ENCODE measurements around the gene SARS1. TPM values are rescaled to one million over a fixed set of nuclear protein-coding genes. Genes with fewer than 3 reads are reported as not detected.
A peak's percentile ranks its signal among the peaks of the same experiment; 100 is the strongest.

SARS1 gene
- polyA plus RNA-seq, 1 of the 3 experiments (the other 2 are of a cell fraction) = 98.3 TPM

DNA sequence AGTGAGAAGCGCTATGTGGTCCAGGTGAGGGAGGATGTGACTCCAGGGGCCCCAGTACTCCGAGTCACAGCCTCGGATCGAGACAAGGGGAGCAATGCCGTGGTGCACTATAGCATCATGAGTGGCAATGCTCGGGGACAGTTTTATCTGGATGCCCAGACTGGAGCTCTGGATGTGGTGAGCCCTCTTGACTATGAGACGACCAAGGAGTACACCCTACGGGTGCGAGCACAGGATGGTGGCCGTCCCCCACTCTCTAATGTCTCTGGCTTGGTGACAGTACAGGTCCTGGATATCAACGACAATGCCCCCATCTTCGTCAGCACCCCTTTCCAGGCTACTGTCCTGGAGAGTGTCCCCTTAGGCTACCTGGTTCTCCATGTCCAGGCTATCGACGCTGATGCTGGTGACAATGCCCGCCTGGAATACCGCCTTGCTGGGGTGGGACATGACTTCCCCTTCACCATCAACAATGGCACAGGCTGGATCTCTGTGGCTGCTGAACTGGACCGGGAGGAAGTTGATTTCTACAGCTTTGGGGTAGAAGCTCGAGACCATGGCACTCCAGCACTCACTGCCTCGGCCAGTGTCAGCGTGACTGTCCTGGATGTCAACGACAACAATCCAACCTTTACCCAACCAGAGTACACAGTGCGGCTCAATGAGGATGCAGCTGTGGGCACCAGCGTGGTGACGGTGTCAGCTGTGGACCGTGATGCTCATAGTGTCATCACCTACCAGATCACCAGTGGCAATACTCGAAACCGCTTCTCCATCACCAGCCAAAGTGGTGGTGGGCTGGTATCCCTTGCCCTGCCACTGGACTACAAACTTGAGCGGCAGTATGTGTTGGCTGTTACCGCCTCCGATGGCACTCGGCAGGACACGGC, 37.8 kb downstream of the SARS1 start:
- TF ChIP-seq EZH2phosphoT487 (IDR thresholded peaks at IDR 0.05; ENCODE audit: borderline replicate concordance, low read depth) (no peak), RXRA (IDR thresholded peaks at IDR 0.05; ENCODE audit: borderline replicate concordance, low read depth) (no peak), SMC3 (IDR thresholded peaks at IDR 0.05; ENCODE audit: low read depth, low read length) (no peak), RFX5 (IDR thresholded peaks at IDR 0.05; ENCODE audit: low read length) (no peak), TAF1 (IDR thresholded peaks at IDR 0.05; ENCODE audit: borderline replicate concordance, low read depth, low read length) (no peak), MXI1 (IDR thresholded peaks at IDR 0.05; ENCODE audit: low read depth, low read length) (no peak), USF1 (IDR thresholded peaks at IDR 0.05; ENCODE audit: borderline replicate concordance, low read depth) (no peak), MEF2A (IDR thresholded peaks at IDR 0.05; ENCODE audit: borderline replicate concordance, low read depth) (no peak), EP300 (IDR thresholded peaks at IDR 0.05; ENCODE audit: borderline replicate concordance in 1 of 2, low read depth in 1 of 2, low read length in 1 of 2) (no peak), MAX (IDR thresholded peaks at IDR 0.05; ENCODE audit: low read depth) (no peak), RAD21 (IDR thresholded peaks at IDR 0.05; ENCODE audit: low read length) (no peak)
- TF ChIP-seq, protein P1, sequence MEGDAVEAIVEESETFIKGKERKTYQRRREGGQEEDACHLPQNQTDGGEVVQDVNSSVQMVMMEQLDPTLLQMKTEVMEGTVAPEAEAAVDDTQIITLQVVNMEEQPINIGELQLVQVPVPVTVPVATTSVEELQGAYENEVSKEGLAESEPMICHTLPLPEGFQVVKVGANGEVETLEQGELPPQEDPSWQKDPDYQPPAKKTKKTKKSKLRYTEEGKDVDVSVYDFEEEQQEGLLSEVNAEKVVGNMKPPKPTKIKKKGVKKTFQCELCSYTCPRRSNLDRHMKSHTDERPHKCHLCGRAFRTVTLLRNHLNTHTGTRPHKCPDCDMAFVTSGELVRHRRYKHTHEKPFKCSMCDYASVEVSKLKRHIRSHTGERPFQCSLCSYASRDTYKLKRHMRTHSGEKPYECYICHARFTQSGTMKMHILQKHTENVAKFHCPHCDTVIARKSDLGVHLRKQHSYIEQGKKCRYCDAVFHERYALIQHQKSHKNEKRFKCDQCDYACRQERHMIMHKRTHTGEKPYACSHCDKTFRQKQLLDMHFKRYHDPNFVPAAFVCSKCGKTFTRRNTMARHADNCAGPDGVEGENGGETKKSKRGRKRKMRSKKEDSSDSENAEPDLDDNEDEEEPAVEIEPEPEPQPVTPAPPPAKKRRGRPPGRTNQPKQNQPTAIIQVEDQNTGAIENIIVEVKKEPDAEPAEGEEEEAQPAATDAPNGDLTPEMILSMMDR (IDR thresholded peaks at IDR 0.05) = no peak
- TF ChIP-seq, protein P2, sequence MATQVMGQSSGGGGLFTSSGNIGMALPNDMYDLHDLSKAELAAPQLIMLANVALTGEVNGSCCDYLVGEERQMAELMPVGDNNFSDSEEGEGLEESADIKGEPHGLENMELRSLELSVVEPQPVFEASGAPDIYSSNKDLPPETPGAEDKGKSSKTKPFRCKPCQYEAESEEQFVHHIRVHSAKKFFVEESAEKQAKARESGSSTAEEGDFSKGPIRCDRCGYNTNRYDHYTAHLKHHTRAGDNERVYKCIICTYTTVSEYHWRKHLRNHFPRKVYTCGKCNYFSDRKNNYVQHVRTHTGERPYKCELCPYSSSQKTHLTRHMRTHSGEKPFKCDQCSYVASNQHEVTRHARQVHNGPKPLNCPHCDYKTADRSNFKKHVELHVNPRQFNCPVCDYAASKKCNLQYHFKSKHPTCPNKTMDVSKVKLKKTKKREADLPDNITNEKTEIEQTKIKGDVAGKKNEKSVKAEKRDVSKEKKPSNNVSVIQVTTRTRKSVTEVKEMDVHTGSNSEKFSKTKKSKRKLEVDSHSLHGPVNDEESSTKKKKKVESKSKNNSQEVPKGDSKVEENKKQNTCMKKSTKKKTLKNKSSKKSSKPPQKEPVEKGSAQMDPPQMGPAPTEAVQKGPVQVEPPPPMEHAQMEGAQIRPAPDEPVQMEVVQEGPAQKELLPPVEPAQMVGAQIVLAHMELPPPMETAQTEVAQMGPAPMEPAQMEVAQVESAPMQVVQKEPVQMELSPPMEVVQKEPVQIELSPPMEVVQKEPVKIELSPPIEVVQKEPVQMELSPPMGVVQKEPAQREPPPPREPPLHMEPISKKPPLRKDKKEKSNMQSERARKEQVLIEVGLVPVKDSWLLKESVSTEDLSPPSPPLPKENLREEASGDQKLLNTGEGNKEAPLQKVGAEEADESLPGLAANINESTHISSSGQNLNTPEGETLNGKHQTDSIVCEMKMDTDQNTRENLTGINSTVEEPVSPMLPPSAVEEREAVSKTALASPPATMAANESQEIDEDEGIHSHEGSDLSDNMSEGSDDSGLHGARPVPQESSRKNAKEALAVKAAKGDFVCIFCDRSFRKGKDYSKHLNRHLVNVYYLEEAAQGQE (IDR thresholded peaks at IDR 0.05; ENCODE audit: low read depth, low read length) = no peak
- no peak overlapping the region for H2AFZ ChIP-seq (ENCODE audit: low read depth)
- peaks cover 0 to 54% of the 10 kb centered on the region in 2 experiments; a peak in 1 of 4 replicates for H3K4me1 ChIP-seq (ENCODE audit: control insufficient read depth in 1 of 2, insufficient read depth in 2 of 2, low read depth in 1 of 2, low read length in 1 of 2)
- H3K27me3 ChIP-seq (ENCODE audit: insufficient read depth) = no peaks in the 10 kb centered on the region
- DNase-seq = peak; percentile 4
- H3K27ac ChIP-seq (ENCODE audit: low read depth in 2 of 2, low read length in 1 of 2) = no peak overlapping the region
- 97% methylated on average over 19 of the region's 32 CpGs for WGBS (ENCODE audit: low lambda C conversion rate)
- H3K9me2 ChIP-seq = no peaks in the 10 kb centered on the region
- H3F3A ChIP-seq (replicated peaks; ENCODE audit: insufficient read depth) = no peaks in the 10 kb centered on the region
- no peak overlapping the region for H3K9ac ChIP-seq
- no peak overlapping the region for H3K4me2 ChIP-seq
- CTCF ChIA-PET = interaction anchor here (0.9 to 5.2 kb wide), 5 partner anchors 11 to 280 kb away, joined by 4 to 30 read pairs (median 17); no protein-coding TSS in a partner anchor
- POLR2A ChIA-PET = interaction anchor here (2.9 kb wide), 1 partner anchor 12 kb away, joined by 20 read pairs; no protein-coding TSS in a partner anchor
- no peaks in the 10 kb centered on the region for H3K79me2 ChIP-seq (ENCODE audit: insufficient read depth)
- no peaks in the 10 kb centered on the region for H3K9me3 ChIP-seq
- no peaks in the 10 kb centered on the region for H4K20me1 ChIP-seq (ENCODE audit: insufficient read depth)
- no peak overlapping the region for H3K4me3 ChIP-seq (ENCODE audit: low read depth in 2 of 2, low read length in 1 of 2)
- no peaks in the 10 kb centered on the region for H3K36me3 ChIP-seq (replicated peaks in 1 of 2; ENCODE audit: control insufficient read depth in 1 of 2, insufficient read depth in 2 of 2, low read length in 1 of 2)
